Activated CD4-positive, alpha-beta memory T cell treated with anti-CD3 and anti-CD28 coated beads for 36 hours (primary cell): ENCODE measurements around the gene FUT8. TPM values are rescaled to one million over a fixed set of nuclear protein-coding genes. Genes with fewer than 3 reads are reported as not detected.

ENCODE experiments used
- CTCF ChIA-PET: fragments of 350-600 bp; sonication (Branson Sonifier 250); formaldehyde crosslinking; loops from one replicate; lab custom pipeline; 2021; ENCODE audit warnings: antibody characterized with exemption, inconsistent platforms; lab: Charles Lee
- POLR2A ChIA-PET: fragments of 350-600 bp; sonication (Branson Sonifier 250); formaldehyde crosslinking; loops from one replicate; lab custom pipeline; 2021; ENCODE audit warnings: antibody characterized with exemption; lab: Charles Lee
- DNase-seq: peaks from one replicate; pipeline ENCODE4 v3.0.0-alpha.2; 2020
- H3K27ac Mint-ChIP-seq: one replicate; pipeline ENCODE4 v1.8.0; 2021; ENCODE audit warnings: mixed read lengths
- H3K27me3 Mint-ChIP-seq: one replicate; pipeline ENCODE4 v1.8.0; 2021; ENCODE audit warnings: mixed read lengths
- H3K36me3 Mint-ChIP-seq: one replicate; pipeline ENCODE4 v1.8.0; 2021; ENCODE audit warnings: mixed read lengths
- H3K4me1 Mint-ChIP-seq: one replicate; pipeline ENCODE4 v1.8.0; 2021; ENCODE audit warnings: low read depth, mixed read lengths
- H3K4me3 Mint-ChIP-seq: one replicate; pipeline ENCODE4 v1.8.0; 2021; ENCODE audit warnings: mild to moderate bottlenecking, mixed read lengths
- H3K9me3 Mint-ChIP-seq: one replicate; pipeline ENCODE4 v1.8.0; 2021; ENCODE audit warnings: mixed read lengths
- intact Hi-C: fragments of 100-400 bp; cut with micrococcal nuclease; formaldehyde crosslinking; loops from one replicate; pipeline ENCODE4 v1.15.1; 2023
- total RNA-seq, 2 experiments: library from RNA; stranded (reverse); gene quantifications; one replicate each; pipeline ENCODE4 v1.2.3, GENCODE V29; 2021

The FUT8 gene
- total RNA-seq, 2 experiments from 2014 or later, result 50.7 to 51.4 TPM

- H3K36me3 Mint-ChIP-seq, result peaks cover 7% of the 10 kb centered on the region
- no peaks in the 10 kb centered on the region for H3K4me1 Mint-ChIP-seq
- intact Hi-C loops, result no loop called here
- POLR2A ChIA-PET, result no interaction called here
- CTCF ChIA-PET, result no interaction called here
- no peak overlapping the region for H3K27ac Mint-ChIP-seq
- no peaks in the 10 kb centered on the region for H3K27me3 Mint-ChIP-seq
- peaks cover under 1% of the 10 kb centered on the region for H3K9me3 Mint-ChIP-seq
- H3K4me3 Mint-ChIP-seq, result no peak overlapping the region
- no peak for DNase-seq
These were observed 186.8 kb downstream of the FUT8 start for GRCh38 chr14:65599375-65599774.

GRCh38 chr14:65600742-65601141 lies 188.2 kb downstream of the FUT8 start:
- Mint-ChIP-seq H3K27ac (no peak overlapping the region), H3K4me1 (peaks cover 2% of the 10 kb centered on the region), H3K27me3 (no peaks in the 10 kb centered on the region), H3K4me3 (no peak overlapping the region), H3K36me3 (peaks cover 3% of the 10 kb centered on the region), H3K9me3 (no peaks in the 10 kb centered on the region)
- ChIA-PET CTCF (no interaction called here), POLR2A (no interaction called here)
- intact Hi-C loops, result loop anchor here (10.0 kb wide), 1 partner anchor 436 kb away; no protein-coding TSS in a partner anchor
- no peak for DNase-seq

GRCh38 chr14:65604535-65604934 lies 192.0 kb downstream of the FUT8 start:
- Mint-ChIP-seq H3K4me1 (peaks cover 5% of the 10 kb centered on the region), H3K27ac (no peak overlapping the region), H3K9me3 (no peaks in the 10 kb centered on the region), H3K4me3 (no peak overlapping the region), H3K27me3 (no peaks in the 10 kb centered on the region), H3K36me3 (peaks cover 3% of the 10 kb centered on the region)
- intact Hi-C loops, result loop anchor here (10.0 kb wide), 1 partner anchor 440 kb away; no protein-coding TSS in a partner anchor
- DNase-seq, result no peak
- POLR2A ChIA-PET, result no interaction called here
- CTCF ChIA-PET, result no interaction called here

- Mint-ChIP-seq H3K27me3 (no peaks in the 10 kb centered on the region), H3K4me1 (peaks cover 5% of the 10 kb centered on the region), H3K36me3 (peaks cover 3% of the 10 kb centered on the region), H3K4me3 (no peak overlapping the region), H3K9me3 (no peaks in the 10 kb centered on the region), H3K27ac (no peak overlapping the region)
- CTCF ChIA-PET, result no interaction called here
- intact Hi-C loops, result loop anchor here (1.0 to 10.0 kb wide), 2 partner anchors 190 to 440 kb away; no protein-coding TSS in a partner anchor
- POLR2A ChIA-PET, result no interaction called here
- DNase-seq, result no peak
These were observed 192.4 kb downstream of the FUT8 start for GRCh38 chr14:65604936-65605335.

GRCh38 chr14:65606460-65606859 lies 193.9 kb downstream of the FUT8 start:
- no peak overlapping the region for H3K4me3 Mint-ChIP-seq
- H3K4me1 Mint-ChIP-seq, result peaks cover 7% of the 10 kb centered on the region
- H3K36me3 Mint-ChIP-seq, result peaks cover 2% of the 10 kb centered on the region
- ChIA-PET POLR2A (no interaction called here), CTCF (no interaction called here)
- DNase-seq, result no peak
- intact Hi-C loops, result loop anchor here (10.0 kb wide), 1 partner anchor 442 kb away; no protein-coding TSS in a partner anchor
- no peaks in the 10 kb centered on the region for H3K27me3 Mint-ChIP-seq
- H3K27ac Mint-ChIP-seq, result no peak overlapping the region
- H3K9me3 Mint-ChIP-seq, result no peaks in the 10 kb centered on the region

GRCh38 chr14:65613131-65613650 lies 200.7 kb downstream of the FUT8 start:
- no peaks in the 10 kb centered on the region for H3K27me3 Mint-ChIP-seq
- ChIA-PET CTCF (no interaction called here), POLR2A (no interaction called here)
- H3K9me3 Mint-ChIP-seq, result no peaks in the 10 kb centered on the region
- H3K4me1 Mint-ChIP-seq, result peaks cover 1% of the 10 kb centered on the region
- no peak overlapping the region for H3K4me3 Mint-ChIP-seq
- no peak for DNase-seq
- H3K36me3 Mint-ChIP-seq, result peaks cover 11% of the 10 kb centered on the region
- intact Hi-C loops, result no loop called here
- no peak overlapping the region for H3K27ac Mint-ChIP-seq

- H3K4me1 Mint-ChIP-seq, result peaks cover 4% of the 10 kb centered on the region
- ChIA-PET CTCF (no interaction called here), POLR2A (no interaction called here)
- no peak overlapping the region for H3K27ac Mint-ChIP-seq
- DNase-seq, result no peak
- no peaks in the 10 kb centered on the region for H3K27me3 Mint-ChIP-seq
- no peak overlapping the region for H3K4me3 Mint-ChIP-seq
- H3K9me3 Mint-ChIP-seq, result no peaks in the 10 kb centered on the region
- H3K36me3 Mint-ChIP-seq, result peaks cover 10% of the 10 kb centered on the region
- intact Hi-C loops, result no loop called here
These were observed 206.5 kb downstream of the FUT8 start for GRCh38 chr14:65618996-65619395.

GRCh38 chr14:65620195-65620594 lies 207.7 kb downstream of the FUT8 start:
- POLR2A ChIA-PET, result no interaction called here
- intact Hi-C loops, result no loop called here

GRCh38 chr14:65622703-65623102 lies 210.2 kb downstream of the FUT8 start:
- H3K4me1 Mint-ChIP-seq, result peaks cover 4% of the 10 kb centered on the region
- no peak for DNase-seq
- H3K27ac Mint-ChIP-seq, result no peak overlapping the region
- intact Hi-C loops, result no loop called here
- ChIA-PET CTCF (interaction anchor here (1.5 kb wide), 1 partner anchor 202 kb away, joined by 5 read pairs; no protein-coding TSS in a partner anchor), POLR2A (interaction anchor here (0.6 kb wide), 1 partner anchor 197 kb away, joined by 3 read pairs; no protein-coding TSS in a partner anchor)
- no peaks in the 10 kb centered on the region for H3K9me3 Mint-ChIP-seq
- H3K27me3 Mint-ChIP-seq, result no peaks in the 10 kb centered on the region
- H3K4me3 Mint-ChIP-seq, result no peak overlapping the region
- no peaks in the 10 kb centered on the region for H3K36me3 Mint-ChIP-seq

More at GRCh38 chr14:65620195-65620594, 207.7 kb downstream of the FUT8 start:
- Mint-ChIP-seq H3K36me3 (peaks cover 10% of the 10 kb centered on the region), H3K4me3 (no peak overlapping the region), H3K27me3 (no peaks in the 10 kb centered on the region), H3K27ac (no peak overlapping the region), H3K9me3 (no peaks in the 10 kb centered on the region), H3K4me1 (peaks cover 4% of the 10 kb centered on the region)
- DNase-seq, result no peak
- CTCF ChIA-PET, result interaction anchor here (1.2 kb wide), 1 partner anchor 340 kb away, joined by 3 read pairs; no protein-coding TSS in a partner anchor

GRCh38 chr14:65623759-65624158 lies 211.2 kb downstream of the FUT8 start:
- Mint-ChIP-seq H3K4me3 (no peak overlapping the region), H3K36me3 (no peaks in the 10 kb centered on the region), H3K4me1 (peaks cover 4% of the 10 kb centered on the region), H3K27me3 (no peaks in the 10 kb centered on the region), H3K27ac (no peak overlapping the region), H3K9me3 (no peaks in the 10 kb centered on the region)
- DNase-seq, result no peak
- POLR2A ChIA-PET, result no interaction called here
- CTCF ChIA-PET, result no interaction called here
- intact Hi-C loops, result no loop called here

- intact Hi-C loops, result no loop called here
- no peak for DNase-seq
- H3K4me3 Mint-ChIP-seq, result no peak overlapping the region
- H3K36me3 Mint-ChIP-seq, result peaks cover 8% of the 10 kb centered on the region
- no peaks in the 10 kb centered on the region for H3K9me3 Mint-ChIP-seq
- ChIA-PET POLR2A (no interaction called here), CTCF (interaction anchor here (1.2 kb wide), 1 partner anchor 332 kb away, joined by 3 read pairs; no protein-coding TSS in a partner anchor)
- H3K4me1 Mint-ChIP-seq, result no peaks in the 10 kb centered on the region
- no peaks in the 10 kb centered on the region for H3K27me3 Mint-ChIP-seq
- H3K27ac Mint-ChIP-seq, result no peak overlapping the region
These were observed 214.8 kb downstream of the FUT8 start for GRCh38 chr14:65627315-65627714.

- ChIA-PET POLR2A (no interaction called here), CTCF (interaction anchor here (1.2 kb wide), 1 partner anchor 331 kb away, joined by 3 read pairs; no protein-coding TSS in a partner anchor)
- DNase-seq, result no peak
These were observed 216.1 kb downstream of the FUT8 start for GRCh38 chr14:65628664-65629063.

GRCh38 chr14:65631040-65631439 lies 218.5 kb downstream of the FUT8 start:
- Mint-ChIP-seq H3K36me3 (peaks cover 32% of the 10 kb centered on the region), H3K4me1 (peaks cover 11% of the 10 kb centered on the region)

More at GRCh38 chr14:65628664-65629063, 216.1 kb downstream of the FUT8 start:
- intact Hi-C loops, result no loop called here
- H3K27me3 Mint-ChIP-seq, result no peaks in the 10 kb centered on the region
- no peaks in the 10 kb centered on the region for H3K9me3 Mint-ChIP-seq
- H3K4me3 Mint-ChIP-seq, result no peak overlapping the region
- peaks cover 14% of the 10 kb centered on the region for H3K36me3 Mint-ChIP-seq
- no peak overlapping the region for H3K27ac Mint-ChIP-seq
- no peaks in the 10 kb centered on the region for H3K4me1 Mint-ChIP-seq

More at GRCh38 chr14:65631040-65631439, 218.5 kb downstream of the FUT8 start:
- Mint-ChIP-seq H3K4me3 (no peak overlapping the region), H3K27me3 (no peaks in the 10 kb centered on the region), H3K27ac (no peak overlapping the region), H3K9me3 (peaks cover 7% of the 10 kb centered on the region)
- ChIA-PET POLR2A (no interaction called here), CTCF (interaction anchor here (0.6 kb wide), 1 partner anchor 192 kb away, joined by 3 read pairs; no protein-coding TSS in a partner anchor)
- no peak for DNase-seq
- intact Hi-C loops, result loop anchor here (10.0 kb wide), 1 partner anchor 66 kb away; no protein-coding TSS in a partner anchor
